Forelimb muscle (tissue), 1 donor: ENCODE results near the gene PTGES3. TPM values are rescaled to one million over a fixed set of nuclear protein-coding genes. Genes with fewer than 3 reads are reported as not detected.

Source experiments
- DNase-seq: peaks from one replicate; pipeline ENCODE4 v3.0.0-alpha.2; 2013; ENCODE audit warnings: low read depth
- polyA plus RNA-seq: library from polyadenylated mRNA; unstranded; fragments of 120-200 nt; gene quantifications from one replicate; pipeline ENCODE4 v1.2.1, GENCODE V29; 2013; ENCODE audit not compliant: insufficient read length

PTGES3 gene
- polyA plus RNA-seq, 1 donor, result 178 TPM

DNA sequence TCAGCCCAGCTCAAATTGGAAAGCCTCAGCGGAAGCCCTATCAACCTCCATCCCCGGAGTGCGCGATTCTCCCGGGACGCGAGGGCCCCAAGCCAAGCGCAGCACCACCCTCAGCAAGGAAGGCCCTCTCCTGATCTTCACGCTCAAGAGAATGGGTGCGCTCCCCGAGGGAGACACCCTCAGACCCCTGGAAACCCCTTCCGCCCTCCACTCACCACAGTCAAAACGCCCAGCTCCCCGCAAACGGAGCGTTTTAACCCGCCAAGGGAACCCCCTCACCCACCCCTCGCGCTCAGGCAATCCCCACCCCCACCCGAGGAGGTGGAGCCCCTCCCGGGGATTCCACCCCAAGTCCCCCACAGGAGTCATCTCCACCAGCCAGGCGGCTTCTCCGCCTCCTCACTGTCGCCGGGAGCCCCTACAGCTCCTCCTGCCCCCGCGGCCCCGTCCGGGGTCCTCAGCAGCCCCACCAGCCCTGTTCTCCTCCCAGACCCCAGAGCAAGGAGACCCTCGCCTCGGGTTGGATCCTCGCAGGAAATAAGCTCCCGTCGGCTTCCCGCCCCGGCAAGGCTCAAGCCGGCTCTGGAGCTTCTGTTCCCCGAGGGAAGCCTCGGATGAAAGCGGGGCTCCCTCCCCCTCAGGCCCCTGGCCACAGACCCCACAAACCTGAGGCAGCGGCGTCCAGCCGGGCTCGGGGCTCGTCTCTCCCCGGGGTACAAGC lies 58.5 kb downstream of the PTGES3 start:
- no peak for DNase-seq

DNA sequence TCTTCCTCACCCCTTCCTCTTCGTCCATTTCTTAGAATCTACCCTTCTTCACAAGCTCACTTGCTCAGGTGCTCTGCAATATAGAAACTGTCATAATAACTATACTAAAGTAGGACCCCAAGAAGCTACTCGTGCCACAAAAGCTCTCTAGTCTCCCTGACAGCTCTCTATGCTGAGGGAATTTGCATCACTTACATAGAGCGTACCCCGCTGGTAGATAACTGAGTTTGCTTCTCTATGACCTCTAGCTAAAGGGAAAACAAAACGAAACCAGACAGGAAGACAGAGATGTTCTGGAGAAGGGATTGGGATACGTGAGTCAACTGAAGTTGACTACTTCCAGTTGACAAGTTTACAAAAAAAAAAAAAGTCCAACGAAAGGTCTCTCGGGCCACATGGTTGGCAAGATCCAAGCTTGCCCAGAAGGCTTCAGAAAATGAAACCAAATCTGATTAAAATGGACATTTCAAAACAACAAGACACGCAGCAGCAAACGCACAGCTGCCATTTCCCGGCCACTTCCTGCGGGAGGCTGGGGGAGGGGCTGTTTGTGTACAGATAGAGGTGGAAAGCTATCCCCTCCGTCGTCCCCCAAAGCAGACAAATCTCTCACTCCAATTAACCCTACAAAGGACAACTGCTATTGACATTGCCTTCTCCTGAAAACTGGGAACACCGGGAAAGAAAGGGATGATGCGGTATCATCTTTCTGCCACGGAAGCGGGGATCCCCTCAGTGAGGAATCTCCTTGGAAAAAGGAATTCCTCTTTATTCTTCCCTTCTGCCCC lies 59.2 kb downstream of the PTGES3 start:
- no peak for DNase-seq

DNA sequence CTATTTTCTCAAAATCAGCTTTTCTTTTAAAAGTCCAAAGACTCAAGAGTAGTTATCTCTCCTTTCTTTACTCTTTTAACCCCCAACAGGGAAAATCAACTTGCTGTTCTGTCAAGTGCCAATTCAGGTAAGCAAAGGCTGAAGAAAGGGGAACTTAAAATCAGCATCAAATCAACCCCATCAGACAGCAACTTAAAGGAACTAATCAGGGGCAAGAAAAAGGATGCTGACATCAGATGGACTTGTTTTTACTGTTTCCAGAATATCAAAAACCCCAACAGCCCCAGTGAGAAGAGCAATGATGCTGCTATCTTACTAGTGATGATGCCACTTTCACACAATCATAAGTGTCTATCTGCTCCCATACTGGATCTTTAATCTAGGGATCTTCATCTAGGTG lies 61.4 kb downstream of the PTGES3 start:
- DNase-seq, result no peak

DNA sequence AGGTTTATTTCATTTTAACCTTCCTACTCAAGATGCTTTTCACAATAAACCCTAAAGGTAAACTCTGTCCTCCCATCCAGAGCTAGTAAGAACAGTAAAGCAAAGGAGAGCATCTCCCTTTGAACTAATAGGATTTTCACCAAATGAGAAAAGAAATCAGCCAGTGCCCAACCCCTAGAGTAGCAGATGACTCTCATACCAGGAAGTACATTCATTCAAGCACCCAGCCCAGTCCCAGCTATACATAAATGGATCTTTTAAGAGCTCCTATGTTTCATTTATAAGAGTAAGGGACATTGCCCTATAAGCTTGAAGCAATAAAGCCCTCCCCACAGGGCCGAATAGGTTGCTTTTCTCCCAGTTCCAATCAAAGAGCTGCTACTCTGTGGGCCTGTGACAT lies 65.5 kb downstream of the PTGES3 start:
- DNase-seq, result no peak

DNA sequence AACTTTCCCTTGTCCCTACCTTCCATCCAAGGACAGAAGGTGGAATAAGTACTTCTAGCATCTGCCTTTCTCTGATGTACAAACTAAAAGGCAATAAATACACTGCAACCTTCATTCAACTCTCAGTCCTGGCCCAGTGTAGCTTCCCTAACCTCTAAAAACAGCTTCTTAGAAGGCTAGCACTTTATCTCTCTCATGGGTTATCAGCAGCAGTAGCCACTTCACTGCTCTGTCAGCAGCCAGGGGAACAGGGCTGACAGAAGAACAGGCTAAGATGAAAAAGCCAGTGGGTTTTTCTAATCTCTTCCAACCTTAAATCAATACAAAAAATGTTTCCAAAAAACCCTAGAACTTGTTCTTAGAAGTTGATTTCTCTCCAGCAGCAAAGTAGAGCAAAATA lies 71.2 kb downstream of the PTGES3 start:
- DNase-seq, result no peak

DNA sequence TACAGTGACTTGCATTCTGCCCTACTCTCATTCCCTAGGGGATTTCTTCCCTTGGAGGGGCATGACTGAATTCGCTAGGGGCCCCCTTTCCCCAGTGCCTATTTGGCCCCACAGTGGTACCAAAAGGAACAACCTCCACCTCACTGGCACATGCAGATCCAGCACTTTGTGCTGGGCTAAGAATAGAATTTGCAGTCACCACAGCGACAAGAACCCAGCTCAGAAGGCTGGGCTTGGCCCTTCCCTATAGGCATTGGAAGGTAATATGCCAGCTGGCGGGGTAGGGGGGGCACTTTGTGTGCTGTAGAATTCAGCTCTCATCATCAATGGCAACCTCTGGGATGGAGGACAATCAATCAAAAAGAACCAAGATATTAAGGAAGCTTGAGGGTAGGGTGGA lies 71.8 kb downstream of the PTGES3 start:
- DNase-seq, result no peak

DNA sequence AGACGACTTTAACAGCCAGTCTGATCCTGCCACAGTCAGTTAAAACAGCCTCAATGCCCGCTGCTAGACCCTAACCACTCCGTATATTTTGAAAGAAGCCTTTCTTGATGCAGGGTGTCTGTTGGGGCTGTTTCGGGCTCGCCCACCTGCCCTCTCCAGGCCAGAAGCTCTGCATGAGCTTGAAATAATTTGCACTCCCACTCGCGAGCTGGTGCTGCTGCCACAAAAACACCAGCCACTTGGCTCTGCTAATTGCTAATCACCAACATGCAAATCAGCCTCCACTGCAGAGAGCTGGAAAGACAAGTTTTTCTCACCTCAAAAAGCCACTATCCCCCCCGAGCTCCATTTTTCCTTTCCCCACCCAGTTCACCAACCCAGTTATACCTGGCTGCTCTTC lies 73.5 kb downstream of the PTGES3 start:
- no peak for DNase-seq

Other genes starting within 250 kb of the PTGES3 start
- 11.9 TPM for gene TIMELESS, start 238.9 kb downstream of the PTGES3 start, polyA plus RNA-seq
- 0.35 TPM for gene MIP, start 233.6 kb downstream of the PTGES3 start, polyA plus RNA-seq
- gene SPRYD4, start 219.7 kb downstream of the PTGES3 start, polyA plus RNA-seq, result 2.4 TPM
- 0.85 TPM for gene GLS2, start 200.1 kb downstream of the PTGES3 start, polyA plus RNA-seq
- gene RBMS2, start 166.5 kb downstream of the PTGES3 start, polyA plus RNA-seq, result 15.3 TPM
- gene BAZ2A, start 58.0 kb downstream of the PTGES3 start, polyA plus RNA-seq, result 41.3 TPM
- gene ATP5F1B, start 42.3 kb downstream of the PTGES3 start, polyA plus RNA-seq, result 691 TPM
- gene NACA, start 37.0 kb upstream of the PTGES3 start, polyA plus RNA-seq, result 1,522 TPM
- gene PRIM1, start 64.0 kb upstream of the PTGES3 start, polyA plus RNA-seq, result 9.0 TPM
- 0.27 TPM for gene HSD17B6, start 75.0 kb upstream of the PTGES3 start, polyA plus RNA-seq
- 0.46 TPM for gene SDR9C7, start 246.1 kb upstream of the PTGES3 start, polyA plus RNA-seq